Breast epithelium (tissue), 3 donors: ENCODE results near the gene KRT28.

ENCODE experiments used
- POLR2A ChIP-seq: fragments of 450-650 bp; IDR thresholded peaks from one replicate; pipeline ENCODE4 v1.6.1; 2016; ENCODE audit warnings: antibody characterized with exemption, mild to moderate bottlenecking, moderate library complexity
- TF ChIP-seq, protein P1 (sequence below), 3 donors: fragments of 450-650 bp; IDR thresholded peaks; one replicate each; pipeline ENCODE4 v1.5.1; 2016 to 2017; ENCODE audit warnings: antibody characterized with exemption in 3 of 3, mild to moderate bottlenecking in 3 of 3, moderate library complexity in 3 of 3

DNA sequence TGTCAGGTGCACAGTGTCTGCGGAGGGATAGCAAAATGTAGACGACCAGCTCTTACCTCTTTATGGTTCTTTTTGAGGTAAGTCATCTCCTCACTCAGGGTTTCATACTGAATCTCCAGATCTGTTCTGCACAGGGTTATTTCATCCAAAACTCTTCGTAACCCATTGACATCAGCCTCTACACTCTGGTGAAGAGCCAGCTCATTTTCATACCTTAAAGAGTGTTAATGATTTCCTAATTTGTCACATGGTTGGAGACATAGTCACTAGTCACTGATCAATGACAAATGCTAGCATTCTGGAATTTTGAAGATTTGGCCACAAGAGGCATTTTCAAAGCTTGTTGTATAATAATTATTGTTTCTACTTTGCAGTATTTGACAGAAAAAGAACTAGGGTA lies 46.0 kb downstream of the KRT28 start:
- TF ChIP-seq, protein P1, sequence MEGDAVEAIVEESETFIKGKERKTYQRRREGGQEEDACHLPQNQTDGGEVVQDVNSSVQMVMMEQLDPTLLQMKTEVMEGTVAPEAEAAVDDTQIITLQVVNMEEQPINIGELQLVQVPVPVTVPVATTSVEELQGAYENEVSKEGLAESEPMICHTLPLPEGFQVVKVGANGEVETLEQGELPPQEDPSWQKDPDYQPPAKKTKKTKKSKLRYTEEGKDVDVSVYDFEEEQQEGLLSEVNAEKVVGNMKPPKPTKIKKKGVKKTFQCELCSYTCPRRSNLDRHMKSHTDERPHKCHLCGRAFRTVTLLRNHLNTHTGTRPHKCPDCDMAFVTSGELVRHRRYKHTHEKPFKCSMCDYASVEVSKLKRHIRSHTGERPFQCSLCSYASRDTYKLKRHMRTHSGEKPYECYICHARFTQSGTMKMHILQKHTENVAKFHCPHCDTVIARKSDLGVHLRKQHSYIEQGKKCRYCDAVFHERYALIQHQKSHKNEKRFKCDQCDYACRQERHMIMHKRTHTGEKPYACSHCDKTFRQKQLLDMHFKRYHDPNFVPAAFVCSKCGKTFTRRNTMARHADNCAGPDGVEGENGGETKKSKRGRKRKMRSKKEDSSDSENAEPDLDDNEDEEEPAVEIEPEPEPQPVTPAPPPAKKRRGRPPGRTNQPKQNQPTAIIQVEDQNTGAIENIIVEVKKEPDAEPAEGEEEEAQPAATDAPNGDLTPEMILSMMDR (IDR thresholded peaks at IDR 0.05) = no peak
- TF ChIP-seq POLR2A = no peak
